ACC112 (cell line): ENCODE results near the gene ADAMTS15.
A peak's percentile ranks its signal among the peaks of the same experiment; 100 is the strongest.

Source experiments
- H2AFZ ChIP-seq: fragments of 200-600 bp; sonication (generic); one replicate; pipeline ENCODE4 v1.6.0; 2017; ENCODE audit warnings: antibody characterized with exemption, low read length; ENCODE audit not compliant: unreplicated experiment
- H3K27ac ChIP-seq: fragments of 200-600 bp; sonication (generic); 2 replicates; pipeline ENCODE4 v1.5.1; 2014; ENCODE audit warnings: low read depth, mild to moderate bottlenecking, antibody characterized with exemption, low read length, moderate library complexity
- H3K27me3 ChIP-seq: fragments of 200-600 bp; sonication (generic); 2 replicates; pipeline ENCODE4 v1.6.1; 2014; ENCODE audit warnings: mild to moderate bottlenecking, antibody characterized with exemption, low read length, moderate library complexity, mixed read lengths; ENCODE audit not compliant: insufficient read depth
- H3K36me3 ChIP-seq: fragments of 200-600 bp; sonication (generic); 2 replicates; pipeline ENCODE4 v1.6.1; 2016; ENCODE audit warnings: mild to moderate bottlenecking, antibody characterized with exemption, low read length, moderate library complexity, mixed read lengths; ENCODE audit not compliant: insufficient read depth
- H3K4me1 ChIP-seq: fragments of 200-600 bp; sonication (generic); one replicate; pipeline ENCODE4 v1.6.1; 2016; ENCODE audit warnings: low read length, mixed read lengths; ENCODE audit not compliant: insufficient read depth, unreplicated experiment, control insufficient read depth
- H3K4me3 ChIP-seq: fragments of 200-600 bp; sonication (generic); 2 replicates; pipeline ENCODE4 v1.5.1; 2014; ENCODE audit warnings: mild to moderate bottlenecking, low read depth, low read length
- H3K79me2 ChIP-seq: fragments of 200-600 bp; sonication (generic); one replicate; pipeline ENCODE4 v1.6.0; 2016; ENCODE audit warnings: low read length; ENCODE audit not compliant: control insufficient read depth, unreplicated experiment, insufficient read depth

The ADAMTS15 gene

GRCh38 chr11:130516554-130517505 is 68.4 kb downstream of the ADAMTS15 start:
- Histone ChIP-seq H3K36me3 (no peaks in the 10 kb centered on the region), H3K27me3 (no peaks in the 10 kb centered on the region), H3K4me3 (no peak overlapping the region), H3K79me2 (no peaks in the 10 kb centered on the region), H3K4me1 (peaks cover 4% of the 10 kb centered on the region), H2AFZ (no peak overlapping the region), H3K27ac (no peak overlapping the region)

DNA sequence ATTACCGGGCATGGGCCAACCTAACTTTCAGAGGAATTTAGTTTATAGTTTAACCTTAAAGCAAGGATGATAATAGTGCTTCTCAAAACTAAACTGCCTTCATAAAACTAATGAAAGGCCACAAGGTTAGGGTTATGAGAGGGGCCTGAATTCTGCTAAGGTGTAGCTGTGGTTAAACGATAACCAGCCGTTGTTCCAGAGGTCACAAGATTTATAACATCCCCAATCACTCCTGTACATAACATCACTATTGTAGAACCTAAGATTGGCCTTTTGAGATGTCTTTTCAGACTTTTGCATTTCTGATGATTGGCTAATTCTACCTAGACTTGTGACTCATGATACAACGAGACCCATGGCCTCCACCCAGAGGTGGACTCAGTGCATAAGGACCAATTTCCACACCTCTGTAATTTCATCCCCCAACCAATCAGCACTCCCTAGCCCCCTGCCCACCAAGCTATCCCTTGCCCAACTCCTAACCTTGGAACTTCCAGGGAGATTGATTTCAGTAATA is 69.8 kb downstream of the ADAMTS15 start:
- Histone ChIP-seq H3K27ac (no peak overlapping the region), H3K36me3 (no peaks in the 10 kb centered on the region), H3K4me3 (no peak overlapping the region), H3K27me3 (no peaks in the 10 kb centered on the region), H3K79me2 (no peaks in the 10 kb centered on the region), H2AFZ (no peak overlapping the region), H3K4me1 (peaks cover 13% of the 10 kb centered on the region)

DNA sequence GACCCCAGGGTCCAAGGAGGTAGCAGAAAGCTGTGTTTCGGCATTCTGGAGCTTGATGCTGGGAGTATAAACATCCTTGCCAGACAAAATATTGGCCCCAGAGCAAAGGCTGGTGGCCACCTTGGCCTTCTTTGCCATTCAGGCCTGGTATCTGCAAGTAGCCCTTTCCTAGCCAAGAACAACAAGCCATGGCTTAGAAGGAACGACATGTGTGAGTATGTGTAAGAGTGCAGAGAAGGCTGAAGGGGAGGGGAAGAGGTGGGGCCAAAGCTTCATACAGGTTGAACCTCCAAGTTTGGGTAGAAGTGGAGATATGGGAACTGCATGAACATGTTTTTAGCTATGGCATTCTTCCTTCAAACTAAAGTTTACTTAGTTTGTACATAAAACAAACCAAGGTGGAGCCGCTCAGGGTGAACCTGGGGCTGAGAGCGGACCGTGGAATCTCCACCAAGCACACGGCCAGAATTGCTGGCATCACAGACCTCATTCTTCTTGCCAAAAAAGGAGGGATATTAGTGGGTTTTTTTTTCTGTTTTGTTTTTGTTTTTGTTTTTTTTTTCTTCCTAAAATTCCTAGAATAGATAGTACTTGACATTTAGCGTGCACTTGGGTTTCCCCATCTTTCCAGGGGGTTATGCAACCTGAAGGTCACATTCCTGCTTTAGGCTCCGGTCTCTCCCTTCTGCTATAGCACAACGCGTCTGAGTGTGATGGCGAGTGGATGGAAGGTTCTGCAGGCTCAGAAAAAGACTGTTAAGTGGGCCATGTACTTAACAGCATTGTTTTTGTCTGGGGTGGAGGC is 70.9 kb downstream of the ADAMTS15 start:
- H3K4me3 ChIP-seq = no peak overlapping the region
- no peak overlapping the region for H3K27ac ChIP-seq
- H3K27me3 ChIP-seq = no peaks in the 10 kb centered on the region
- no peak overlapping the region for H2AFZ ChIP-seq
- peaks cover 23% of the 10 kb centered on the region for H3K4me1 ChIP-seq
- H3K79me2 ChIP-seq = no peaks in the 10 kb centered on the region
- no peaks in the 10 kb centered on the region for H3K36me3 ChIP-seq

- H3K27me3 ChIP-seq = no peaks in the 10 kb centered on the region
- H2AFZ ChIP-seq = no peak overlapping the region
- H3K27ac ChIP-seq = no peak overlapping the region
- H3K4me1 ChIP-seq = peaks cover 23% of the 10 kb centered on the region
- H3K36me3 ChIP-seq = no peaks in the 10 kb centered on the region
- H3K4me3 ChIP-seq = no peak overlapping the region
- no peaks in the 10 kb centered on the region for H3K79me2 ChIP-seq
Observed at GRCh38 chr11:130520271-130520671, 71.8 kb downstream of the ADAMTS15 start.

DNA sequence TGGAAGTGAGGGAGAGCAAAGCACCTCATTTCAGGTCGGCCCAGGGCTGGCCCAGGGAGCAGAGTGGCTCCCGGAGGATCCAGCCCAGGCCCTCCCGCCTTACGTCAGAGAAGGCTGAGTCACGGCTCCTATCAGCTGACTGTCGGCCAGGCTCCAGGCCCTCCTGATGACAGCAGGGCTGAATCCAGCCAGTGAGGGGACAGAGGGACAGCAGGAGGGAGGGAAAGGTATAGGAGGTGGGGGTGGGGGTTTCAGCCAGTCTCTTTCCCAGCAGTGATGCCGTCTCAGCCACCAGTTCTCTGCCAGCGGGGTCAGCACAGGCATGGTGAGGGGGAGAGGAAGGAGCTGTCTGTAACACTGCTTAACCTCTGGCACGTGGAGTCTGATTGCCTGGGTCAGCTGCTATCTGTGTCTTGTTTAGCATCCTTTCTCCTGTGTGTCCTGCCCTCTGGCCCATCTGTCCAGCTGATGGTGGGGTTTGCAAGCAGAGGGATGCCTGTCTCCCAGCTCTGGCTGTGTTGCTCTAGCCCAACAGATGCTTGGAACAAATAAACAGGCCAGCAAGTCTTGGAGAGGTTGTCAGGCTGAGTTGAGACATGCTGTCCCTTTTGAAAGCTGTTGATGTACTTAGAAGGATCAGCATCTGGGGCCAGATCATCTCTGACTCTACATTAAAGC is 74.0 kb downstream of the ADAMTS15 start:
- Histone ChIP-seq H3K36me3 (no peaks in the 10 kb centered on the region), H3K4me3 (peak overlapping the region; percentile 23), H3K27me3 (no peaks in the 10 kb centered on the region), H3K79me2 (no peaks in the 10 kb centered on the region), H3K27ac (peak overlapping the region; percentile 80), H2AFZ (peak overlapping the region; percentile 71), H3K4me1 (peaks cover 28% of the 10 kb centered on the region)

- peak overlapping the region; percentile 23; the same call in 1 of the 2 replicates for H3K4me3 ChIP-seq
- H3K27ac ChIP-seq = peak overlapping the region; percentile 80
- no peak overlapping the region for H2AFZ ChIP-seq
- H3K4me1 ChIP-seq = peaks cover 36% of the 10 kb centered on the region
- no peaks in the 10 kb centered on the region for H3K27me3 ChIP-seq
- H3K36me3 ChIP-seq = no peaks in the 10 kb centered on the region
- no peaks in the 10 kb centered on the region for H3K79me2 ChIP-seq
Observed at GRCh38 chr11:130523166-130523565, 74.7 kb downstream of the ADAMTS15 start.

DNA sequence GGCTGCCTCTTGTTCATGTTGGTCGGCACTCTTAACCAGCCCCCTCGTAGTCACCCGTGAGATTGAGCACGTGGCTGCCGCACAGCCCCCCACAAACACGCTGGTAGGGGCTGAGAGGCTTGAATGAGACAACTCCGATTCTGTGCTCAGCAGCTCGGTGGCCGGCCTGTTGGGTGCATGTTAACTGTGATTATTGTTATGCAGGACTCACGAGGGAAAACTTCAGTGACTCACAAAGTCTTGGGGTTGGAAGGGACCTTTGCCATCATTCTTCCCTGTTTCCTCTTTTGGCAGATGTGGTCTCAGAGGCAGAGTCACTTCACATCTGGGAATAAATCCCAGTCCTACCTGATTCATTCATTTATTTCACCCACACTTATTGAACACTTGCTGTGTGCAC is 75.2 kb downstream of the ADAMTS15 start:
- Histone ChIP-seq H3K4me1 (peaks cover 40% of the 10 kb centered on the region), H2AFZ (no peak overlapping the region), H3K27ac (peak overlapping the region; percentile 80; the same call in 1 of the 2 replicates)

DNA sequence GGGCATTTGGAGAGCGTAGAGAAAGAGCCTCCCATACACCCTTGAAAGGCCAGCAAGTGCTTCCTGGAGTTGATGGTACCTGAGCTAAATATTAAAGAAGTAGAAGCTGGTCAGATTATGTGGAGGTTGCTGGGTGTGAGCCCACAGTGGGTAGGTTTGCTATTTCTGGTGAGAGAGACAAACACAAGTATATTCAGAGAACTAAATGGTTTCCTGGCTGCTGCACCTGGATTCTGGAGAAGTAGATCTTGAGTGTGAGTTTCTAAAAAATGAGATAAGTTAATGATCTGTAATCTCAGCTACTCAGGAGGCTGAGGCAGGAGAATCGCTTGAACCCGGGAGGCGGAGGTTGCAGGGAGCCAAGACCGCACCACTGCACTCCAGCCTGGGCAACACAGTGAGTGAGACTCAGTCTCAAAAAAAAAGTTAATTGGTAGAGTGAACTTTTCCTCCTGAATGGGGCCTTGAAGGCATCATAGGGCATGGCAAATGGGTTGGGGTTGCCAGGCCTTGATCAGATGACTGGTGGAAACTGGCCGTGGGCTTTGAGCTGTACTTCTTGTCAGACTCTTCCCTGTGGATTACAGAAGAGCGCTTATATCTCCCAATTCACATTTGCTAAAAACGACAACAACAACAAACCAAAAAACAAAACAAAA is 75.8 kb downstream of the ADAMTS15 start:
- H3K27ac ChIP-seq = peak overlapping the region; percentile 80; the same call in 1 of the 2 replicates
- H3K79me2 ChIP-seq = no peaks in the 10 kb centered on the region
- H3K27me3 ChIP-seq = no peaks in the 10 kb centered on the region
- H3K4me3 ChIP-seq = no peak overlapping the region
- no peak overlapping the region for H2AFZ ChIP-seq
- H3K36me3 ChIP-seq = no peaks in the 10 kb centered on the region
- peaks cover 45% of the 10 kb centered on the region for H3K4me1 ChIP-seq

More for the DNA sequence above, 75.2 kb downstream of the ADAMTS15 start:
- H3K36me3 ChIP-seq = no peaks in the 10 kb centered on the region
- no peaks in the 10 kb centered on the region for H3K79me2 ChIP-seq
- peak overlapping the region; percentile 23; the same call in 1 of the 2 replicates for H3K4me3 ChIP-seq
- no peaks in the 10 kb centered on the region for H3K27me3 ChIP-seq

- H3K4me3 ChIP-seq = no peak overlapping the region
- no peaks in the 10 kb centered on the region for H3K79me2 ChIP-seq
- H3K27me3 ChIP-seq = no peaks in the 10 kb centered on the region
- no peak overlapping the region for H2AFZ ChIP-seq
- no peaks in the 10 kb centered on the region for H3K36me3 ChIP-seq
- peaks cover 45% of the 10 kb centered on the region for H3K4me1 ChIP-seq
- H3K27ac ChIP-seq = no peak overlapping the region
Observed at GRCh38 chr11:130525307-130525706, 76.9 kb downstream of the ADAMTS15 start.
